PC-3 (cell line): ENCODE data around the gene ONECUT3. TPM values are rescaled to one million over a fixed set of nuclear protein-coding genes. Genes with fewer than 3 reads are reported as not detected.

ENCODE experiments used
- ATAC-seq: fragments of 200-7000 bp; cut with Tn5 transposase; 2 replicates; pipeline ENCODE4 v1.9.1; 2020; ENCODE audit warnings: mild to moderate bottlenecking, moderate library complexity
- BruUV-seq: library from RNA; stranded (reverse); fragments of 400-500 nt; replicated peaks from 2 replicates; lab custom pipeline; 2021; lab: Mats Ljungman, UMichigan
- CTCF ChIA-PET: fragments of 300-600 bp; sonication (Branson Sonifier 250); formaldehyde crosslinking; loops from one replicate; lab custom pipeline; 2022; ENCODE audit warnings: antibody characterized with exemption; lab: Charles Lee
- POLR2A ChIA-PET: fragments of 300-600 bp; sonication (Branson Sonifier 250); formaldehyde crosslinking; loops from one replicate; lab custom pipeline; 2022; ENCODE audit warnings: antibody characterized with exemption; ENCODE audit not compliant: unreplicated experiment; lab: Charles Lee
- DNase-seq: peaks from one replicate; pipeline ENCODE4 v3.0.0-alpha.2; 2015
- H2AFZ ChIP-seq: fragments of 300-600 bp; sonication (generic); 2 replicates; pipeline ENCODE4 v1.6.0; 2016; ENCODE audit warnings: antibody characterized with exemption, low read length
- H3F3A ChIP-seq: fragments of 300-600 bp; sonication (generic); one replicate; pipeline ENCODE4 v1.6.0; 2017; ENCODE audit warnings: antibody characterized with exemption, low read length, control low read depth, mild to moderate bottlenecking; ENCODE audit not compliant: unreplicated experiment
- H3K27ac ChIP-seq: fragments of 300-600 bp; sonication (generic); 2 replicates; pipeline ENCODE4 v1.5.1; 2016; ENCODE audit warnings: mild to moderate bottlenecking, low read length
- H3K27me3 ChIP-seq: fragments of 300-600 bp; sonication (generic); 2 replicates; pipeline ENCODE4 v1.6.1; 2016; ENCODE audit warnings: low read length, mixed read lengths
- H3K36me3 ChIP-seq: fragments of 300-600 bp; sonication (generic); 2 replicates; pipeline ENCODE4 v1.6.1; 2016; ENCODE audit warnings: low read depth, mixed run types, low read length, mixed read lengths
- H3K4me1 ChIP-seq: fragments of 300-600 bp; sonication (generic); 2 replicates; pipeline ENCODE4 v1.5.1; 2016; ENCODE audit warnings: low read length; ENCODE audit not compliant: insufficient read depth
- H3K4me2 ChIP-seq: fragments of 300-600 bp; sonication (generic); 2 replicates; pipeline ENCODE4 v1.6.0; 2016; ENCODE audit warnings: low read length
- H3K4me3 ChIP-seq: fragments of 300-600 bp; sonication (generic); 2 replicates; pipeline ENCODE4 v1.5.1; 2016; ENCODE audit warnings: mild to moderate bottlenecking, low read length, mixed read lengths
- H3K79me2 ChIP-seq: fragments of 300-600 bp; sonication (generic); 2 replicates; pipeline ENCODE4 v1.6.1; 2017; ENCODE audit warnings: low read length, mixed read lengths
- H3K9ac ChIP-seq: fragments of 300-600 bp; sonication (generic); 2 replicates; pipeline ENCODE4 v1.6.0; 2016; ENCODE audit warnings: mild to moderate bottlenecking, low read length
- H3K9me2 ChIP-seq: fragments of 300-600 bp; sonication (generic); replicated peaks from 2 replicates; pipeline ENCODE4 v1.6.1; 2016; ENCODE audit warnings: mixed run types, low read length, mixed read lengths
- H3K9me3 ChIP-seq: fragments of 300-600 bp; sonication (generic); 2 replicates; pipeline ENCODE4 v1.6.1; 2016; ENCODE audit warnings: low read length, mixed read lengths
- H4K20me1 ChIP-seq: fragments of 300-600 bp; sonication (generic); 2 replicates; pipeline ENCODE4 v1.6.1; 2016; ENCODE audit warnings: low read length, mixed read lengths
- CTCF ChIP-seq: fragments of 300-600 bp; sonication (generic); conservative IDR thresholded peaks from 2 replicates; pipeline ENCODE4 v1.5.1; 2017; ENCODE audit warnings: antibody characterized with exemption, low read depth, mild to moderate bottlenecking, low read length
- EZH2 ChIP-seq: fragments of 300-600 bp; sonication (generic); IDR thresholded peaks from one replicate; pipeline ENCODE4 v1.6.1; 2017; ENCODE audit warnings: antibody characterized with exemption, mild to moderate bottlenecking, low read length; ENCODE audit not compliant: unreplicated experiment
- EZH2phosphoT487 ChIP-seq: fragments of 300-600 bp; sonication (generic); IDR thresholded peaks from 2 replicates; pipeline ENCODE4 v1.6.1; 2018; ENCODE audit warnings: mild to moderate bottlenecking, antibody characterized with exemption, low read length, borderline replicate concordance
- intact Hi-C: fragments of 100-400 bp; cut with micrococcal nuclease; formaldehyde crosslinking; loops from 2 replicates; pipeline ENCODE4 v1.9.0; 2023
- total RNA-seq: library from RNA; depleted of rRNA; stranded (reverse); fragments of >200 nt; gene quantifications from 2 replicates; pipeline ENCODE4 v1.2.3, GENCODE V29; 2014

The ONECUT3 gene
- total RNA-seq, 1 experiment from 2014 or later, result 1.4 TPM

GRCh38 chr19:1754018-1754635 lies 821 bp downstream of the ONECUT3 start:
- no peak overlapping the region for H2AFZ ChIP-seq
- peaks cover 4% of the 10 kb centered on the region; the same call in 1 of the 2 replicates for H4K20me1 ChIP-seq
- H3K9me3 ChIP-seq, result no peaks in the 10 kb centered on the region
- no peaks in the 10 kb centered on the region for H3K9me2 ChIP-seq
- ChIA-PET CTCF (no interaction called here), POLR2A (no interaction called here)
- intact Hi-C loops, result no loop called here
- no peak for ATAC-seq
- no peaks in the 10 kb centered on the region for H3F3A ChIP-seq
- H3K79me2 ChIP-seq, result peaks cover 34% of the 10 kb centered on the region
- H3K9ac ChIP-seq, result no peak overlapping the region
- peak overlapping the region; percentile 80 for H3K4me2 ChIP-seq
- peak overlapping the region; percentile 74 for H3K4me3 ChIP-seq
- H3K27me3 ChIP-seq, result peaks cover 25% of the 10 kb centered on the region
- no TSS peak for BruUV-seq
- H3K27ac ChIP-seq, result no peak overlapping the region
- DNase-seq, result no peak
- peaks cover 10% of the 10 kb centered on the region; the same call in 1 of the 2 replicates for H3K4me1 ChIP-seq
- no peaks in the 10 kb centered on the region for H3K36me3 ChIP-seq
- TF ChIP-seq CTCF (no peak), EZH2 (no peak), EZH2phosphoT487 (no peak)

- no peak overlapping the region for H3K27ac ChIP-seq
- intact Hi-C loops, result no loop called here
- no peaks in the 10 kb centered on the region for H3K9me2 ChIP-seq
- H3F3A ChIP-seq, result no peaks in the 10 kb centered on the region
- peak overlapping the region; percentile 74 for H3K4me3 ChIP-seq
- no peak overlapping the region for H2AFZ ChIP-seq
- ATAC-seq, result no peak
- ChIA-PET CTCF (no interaction called here), POLR2A (no interaction called here)
- H3K79me2 ChIP-seq, result peaks cover 34% of the 10 kb centered on the region
- TF ChIP-seq EZH2phosphoT487 (no peak), EZH2 (no peak), CTCF (no peak)
- H4K20me1 ChIP-seq, result peaks cover 4% of the 10 kb centered on the region; the same call in 1 of the 2 replicates
- H3K27me3 ChIP-seq, result peaks cover 23% of the 10 kb centered on the region
- H3K4me1 ChIP-seq, result peaks cover 5% of the 10 kb centered on the region; the same call in 1 of the 2 replicates
- H3K9me3 ChIP-seq, result no peaks in the 10 kb centered on the region
- peak overlapping the region; percentile 38 for H3K9ac ChIP-seq
- DNase-seq, result peak; percentile 34
- peak overlapping the region; percentile 80 for H3K4me2 ChIP-seq
- BruUV-seq, result no TSS peak
- H3K36me3 ChIP-seq, result no peaks in the 10 kb centered on the region
These were observed 1.5 kb downstream of the ONECUT3 start for GRCh38 chr19:1754636-1755466.
